H1 (cell line): ENCODE data around the gene ERAS. TPM values are rescaled to one million over a fixed set of nuclear protein-coding genes. Genes with fewer than 3 reads are reported as not detected.

Source experiments
- polyA plus RNA-seq, 7 experiments: library from polyadenylated mRNA; depleted of rRNA in 3 of 7; stranded (reverse) in 5 of 7; unstranded in 2 of 7; fragments of >200 nt in 5 of 7; fragments of 200-250 nt in 2 of 7; gene quantifications; 1 replicate in 5 of 7; 2 replicates in 1 of 7; 4 replicates in 1 of 7; pipeline versions ENCODE4 v1.2.1 to v1.2.3, GENCODE V29; 2011 to 2013; ENCODE audit warnings: missing spikeins in 2 of 7, mixed read lengths in 2 of 7
- small RNA-seq: library from polyadenylated mRNA; stranded (forward); fragments of <200 nt; extraction: miRNeasy Mini kit (QIAGEN cat#:217004); gene quantifications from one replicate; pipeline ENCODE3, GENCODE V24; 2013; ENCODE audit not compliant: insufficient read depth
- total RNA-seq: library from RNA; stranded (reverse); fragmentation: NEBNext Ultra II Directional; extraction: Animal tissue kit (Norgen Biotek cat#: 25700); gene quantifications from 2 replicates; pipeline ENCODE4 v1.2.1, GENCODE V29; 2021

The ERAS gene
- total and polyA plus RNA-seq, 2 of the 8 experiments (the other 6 are each of a cell fraction or from before 2014, with no cell fraction given) = 0.70 TPM; not detected in 1

Small RNA genes within 50 kb of the gene (small RNA-seq; reads per million reads assigned to genes)
- not detected for gene RNU6-29P

Other genes starting within 250 kb of the ERAS start
- 19.4 and 19.7 TPM in 2 replicates for gene WDR13, start 229.0 kb upstream of the ERAS start, total RNA-seq
- 46.3 and 120 TPM in 2 replicates for gene WDR13, start 229.0 kb upstream of the ERAS start, polyA plus RNA-seq (2011; rRNA removed)
- gene WAS, start 142.7 kb upstream of the ERAS start, total RNA-seq = 0.63 and 0.80 TPM in 2 replicates
- gene WAS, start 142.7 kb upstream of the ERAS start, polyA plus RNA-seq (2011; rRNA removed) = 0.65 and 0.74 TPM in 2 replicates
- 14.1 and 14.8 TPM in 2 replicates for gene SUV39H1, start 129.8 kb upstream of the ERAS start, total RNA-seq
- 27.8 and 38.4 TPM in 2 replicates for gene SUV39H1, start 129.8 kb upstream of the ERAS start, polyA plus RNA-seq (2011; rRNA removed)
- gene GLOD5, start 64.8 kb upstream of the ERAS start, total RNA-seq = not detected in 2 replicates
- gene GLOD5, start 64.8 kb upstream of the ERAS start, polyA plus RNA-seq (2011; rRNA removed) = 0.18 and 0.35 TPM in 2 replicates
- not detected in 2 replicates for gene GATA1, start 39.9 kb upstream of the ERAS start, total RNA-seq
- 0.05 TPM in 2 replicates for gene GATA1, start 39.9 kb upstream of the ERAS start, polyA plus RNA-seq (2011; rRNA removed)
- 46.4 and 51.8 TPM in 2 replicates for gene HDAC6, start 24.4 kb upstream of the ERAS start, total RNA-seq
- 34.0 and 36.4 TPM in 2 replicates for gene HDAC6, start 24.4 kb upstream of the ERAS start, polyA plus RNA-seq (2011; rRNA removed)
- 4.5 TPM in 2 replicates for gene PCSK1N, start 9.1 kb downstream of the ERAS start, total RNA-seq
- gene PCSK1N, start 9.1 kb downstream of the ERAS start, polyA plus RNA-seq (2011; rRNA removed) = 3.6 and 7.0 TPM in 2 replicates
- 77.8 and 82.4 TPM in 2 replicates for gene TIMM17B, start 71.3 kb downstream of the ERAS start, total RNA-seq
- gene TIMM17B, start 71.3 kb downstream of the ERAS start, polyA plus RNA-seq (2011; rRNA removed) = 246 and 284 TPM in 2 replicates
- gene PQBP1, start 71.4 kb downstream of the ERAS start, total RNA-seq = 95.9 and 101 TPM in 2 replicates
- gene PQBP1, start 71.4 kb downstream of the ERAS start, polyA plus RNA-seq (2011; rRNA removed) = 91.7 and 124 TPM in 2 replicates
- 20.4 and 21.4 TPM in 2 replicates for gene SLC35A2, start 85.1 kb downstream of the ERAS start, total RNA-seq
- gene SLC35A2, start 85.1 kb downstream of the ERAS start, polyA plus RNA-seq (2011; rRNA removed) = 48.3 and 52.1 TPM in 2 replicates
- 180 and 190 TPM in 2 replicates for gene PIM2, start 92.5 kb downstream of the ERAS start, total RNA-seq
- gene PIM2, start 92.5 kb downstream of the ERAS start, polyA plus RNA-seq (2011; rRNA removed) = 203 and 257 TPM in 2 replicates
- 50.0 and 53.5 TPM in 2 replicates for gene OTUD5, start 131.1 kb downstream of the ERAS start, total RNA-seq
- gene OTUD5, start 131.1 kb downstream of the ERAS start, polyA plus RNA-seq (2011; rRNA removed) = 46.3 and 60.4 TPM in 2 replicates
- gene KCND1, start 145.3 kb downstream of the ERAS start, total RNA-seq = 4.8 and 6.8 TPM in 2 replicates
- gene KCND1, start 145.3 kb downstream of the ERAS start, polyA plus RNA-seq (2011; rRNA removed) = 3.1 and 4.5 TPM in 2 replicates
- gene GRIPAP1, start 175.8 kb downstream of the ERAS start, total RNA-seq = 44.5 and 55.9 TPM in 2 replicates
- gene GRIPAP1, start 175.8 kb downstream of the ERAS start, polyA plus RNA-seq (2011; rRNA removed) = 21.6 and 26.6 TPM in 2 replicates
- gene TFE3, start 216.8 kb downstream of the ERAS start, total RNA-seq = 52.9 and 55.2 TPM in 2 replicates
- 33.7 and 81.1 TPM in 2 replicates for gene TFE3, start 216.8 kb downstream of the ERAS start, polyA plus RNA-seq (2011; rRNA removed)
- gene CCDC120, start 232.5 kb downstream of the ERAS start, total RNA-seq = 11.8 and 11.9 TPM in 2 replicates
- 4.9 and 8.6 TPM in 2 replicates for gene CCDC120, start 232.5 kb downstream of the ERAS start, polyA plus RNA-seq (2011; rRNA removed)
- gene PRAF2, start 247.5 kb downstream of the ERAS start, total RNA-seq = 11.3 and 12.1 TPM in 2 replicates
- 15.4 and 18.9 TPM in 2 replicates for gene PRAF2, start 247.5 kb downstream of the ERAS start, polyA plus RNA-seq (2011; rRNA removed)